GM23338 (cell line): ENCODE data around the gene YTHDF1.

ENCODE experiments used
- CTCF ChIP-seq, 2 experiments: fragments of 200-600 bp in 1 of 2; sonication (generic) in 1 of 2; conservative IDR thresholded peaks; 2 replicates each; pipeline versions ENCODE4 v1.5.1 to v1.6.1; 2016 to 2017; ENCODE audit warnings: antibody characterized with exemption in 2 of 2, low read depth in 2 of 2, mild to moderate bottlenecking in 2 of 2, moderate library complexity in 1 of 2
- ETS1 ChIP-seq: IDR thresholded peaks from 2 replicates; pipeline ENCODE4 v1.6.1; 2016; ENCODE audit warnings: antibody characterized with exemption
- EZH2 ChIP-seq: fragments of 200-600 bp; sonication (generic); IDR thresholded peaks from one replicate; pipeline ENCODE4 v1.8.0; 2017; ENCODE audit warnings: antibody characterized with exemption, mild to moderate bottlenecking, low read depth; ENCODE audit not compliant: unreplicated experiment
- EZH2phosphoT487 ChIP-seq: fragments of 200-600 bp; sonication (generic); IDR thresholded peaks from one replicate; pipeline ENCODE4 v1.8.1; 2018; ENCODE audit warnings: antibody characterized with exemption; ENCODE audit not compliant: unreplicated experiment
- NANOG ChIP-seq: IDR thresholded peaks from 2 replicates; pipeline ENCODE4 v1.6.1; 2016; ENCODE audit warnings: antibody characterized with exemption, borderline replicate concordance
- POLR2AphosphoS5 ChIP-seq: IDR thresholded peaks from 2 replicates; pipeline ENCODE4 v1.6.1; 2016; ENCODE audit warnings: antibody characterized with exemption, low read depth
- REST ChIP-seq: IDR thresholded peaks from one replicate; pipeline ENCODE4 v1.6.1; 2018; ENCODE audit warnings: antibody characterized with exemption; ENCODE audit not compliant: unreplicated experiment
- STAT1 ChIP-seq: IDR thresholded peaks from one replicate; pipeline ENCODE4 v1.6.1; 2016; ENCODE audit warnings: antibody characterized with exemption; ENCODE audit not compliant: unreplicated experiment
- ZNF114 ChIP-seq: fragments of 250-450 bp; sonication (Bioruptor Pico); IDR thresholded peaks from 2 replicates; pipeline ENCODE4 v1.5.0; 2020; ENCODE audit warnings: mild to moderate bottlenecking, moderate library complexity

GRCh38 chr20:63149531-63150192 is 66.3 kb downstream of the YTHDF1 start:
- TF ChIP-seq CTCF (conservative IDR thresholded peaks at IDR 0.05; ENCODE audit: low read depth in 2 of 2) (no peak), EZH2phosphoT487 (no peak), POLR2AphosphoS5 (no peak), REST (no peak), ZNF114 (CRISPR knock-in tag) (no peak), EZH2 (no peak), ETS1 (no peak), STAT1 (no peak), NANOG (no peak)
